ENCODE measurements around the gene ZBTB20. TPM values are rescaled to one million over a fixed set of nuclear protein-coding genes. Genes with fewer than 3 reads are reported as not detected.

ZBTB20 gene
- polyA plus RNA-seq, 1 donor from 2014 or later = 4.8 TPM

GRCh38 chr3:114874522-114874971 is 272.5 kb downstream of the ZBTB20 start:
- no peaks in the 10 kb centered on the region for H3K9me3 ChIP-seq (ENCODE audit: low read length)
- H3K4me2 ChIP-seq (ENCODE audit: low read length) = no peak overlapping the region
- H3K4me3 ChIP-seq (ENCODE audit: low read length) = no peak overlapping the region
- H3K9ac ChIP-seq (ENCODE audit: low read length) = no peak overlapping the region
- no peak overlapping the region for H3K27ac ChIP-seq (ENCODE audit: low read length)
- H2AFZ ChIP-seq (ENCODE audit: low read depth, low read length) = no peak overlapping the region
- H3F3A ChIP-seq (ENCODE audit: insufficient read depth, low read length, poor library complexity, severe bottlenecking) = no peaks in the 10 kb centered on the region
- no peaks in the 10 kb centered on the region for H3K79me2 ChIP-seq (replicated peaks; ENCODE audit: insufficient read depth, low read length)
- H4K20me1 ChIP-seq (ENCODE audit: insufficient read depth) = no peaks in the 10 kb centered on the region
- H3K36me3 ChIP-seq (ENCODE audit: insufficient read depth, low read length) = no peaks in the 10 kb centered on the region
- no peaks in the 10 kb centered on the region for H3K27me3 ChIP-seq (ENCODE audit: insufficient read depth, low read depth, low read length)
- H3K9me2 ChIP-seq (ENCODE audit: insufficient read depth, low read length) = no peaks in the 10 kb centered on the region
- peak; percentile 36 for TF ChIP-seq POLR2AphosphoS5 (IDR thresholded peaks at IDR 0.05)
- TF ChIP-seq EP300 (conservative IDR thresholded peaks at IDR 0.05; ENCODE audit: poor library complexity, severe bottlenecking) = no peak

GRCh38 chr3:114873591-114873990 is 273.5 kb downstream of the ZBTB20 start:
- Histone ChIP-seq H4K20me1 (ENCODE audit: insufficient read depth) (no peaks in the 10 kb centered on the region), H3K36me3 (ENCODE audit: insufficient read depth, low read length) (no peaks in the 10 kb centered on the region), H3K9me2 (ENCODE audit: insufficient read depth, low read length) (no peaks in the 10 kb centered on the region), H3K9ac (ENCODE audit: low read length) (no peak overlapping the region), H3K27ac (ENCODE audit: low read length) (no peak overlapping the region), H3K4me2 (ENCODE audit: low read length) (no peak overlapping the region), H2AFZ (ENCODE audit: low read depth, low read length) (no peak overlapping the region), H3K79me2 (replicated peaks; ENCODE audit: insufficient read depth, low read length) (no peaks in the 10 kb centered on the region), H3F3A (ENCODE audit: insufficient read depth, low read length, poor library complexity, severe bottlenecking) (no peaks in the 10 kb centered on the region), H3K4me3 (ENCODE audit: low read length) (no peak overlapping the region), H3K27me3 (ENCODE audit: insufficient read depth, low read depth, low read length) (no peaks in the 10 kb centered on the region), H3K9me3 (ENCODE audit: low read length) (no peaks in the 10 kb centered on the region)
- no peak for TF ChIP-seq MXI1 (conservative IDR thresholded peaks at IDR 0.05; ENCODE audit: poor library complexity, severe bottlenecking)
- no peak for TF ChIP-seq CTCF (IDR thresholded peaks at IDR 0.05; ENCODE audit: poor library complexity, severe bottlenecking)

GRCh38 chr3:114872588-114872987 is 274.5 kb downstream of the ZBTB20 start:
- H4K20me1 ChIP-seq (ENCODE audit: insufficient read depth) = no peaks in the 10 kb centered on the region
- no peaks in the 10 kb centered on the region for H3K27me3 ChIP-seq (ENCODE audit: insufficient read depth, low read depth, low read length)
- TF ChIP-seq SMC3 (conservative IDR thresholded peaks at IDR 0.05; ENCODE audit: poor library complexity) (no peak), EP300 (conservative IDR thresholded peaks at IDR 0.05; ENCODE audit: poor library complexity, severe bottlenecking) (no peak), TAF1 (IDR thresholded peaks at IDR 0.05; ENCODE audit: low read depth) (no peak), POLR2AphosphoS5 (IDR thresholded peaks at IDR 0.05) (no peak), RAD21 (conservative IDR thresholded peaks at IDR 0.05) (no peak), MXI1 (conservative IDR thresholded peaks at IDR 0.05; ENCODE audit: poor library complexity, severe bottlenecking) (no peak), REST (IDR thresholded peaks at IDR 0.05; ENCODE audit: borderline replicate concordance) (no peak), EZH2 (IDR thresholded peaks at IDR 0.05; ENCODE audit: borderline replicate concordance, insufficient read depth, low read length, poor library complexity, severe bottlenecking) (no peak), CTCF (IDR thresholded peaks at IDR 0.05; ENCODE audit: poor library complexity, severe bottlenecking) (no peak)
- no peaks in the 10 kb centered on the region for H3K9me2 ChIP-seq (ENCODE audit: insufficient read depth, low read length)
- H3K9ac ChIP-seq (ENCODE audit: low read length) = no peak overlapping the region
- no peaks in the 10 kb centered on the region for H3K9me3 ChIP-seq (ENCODE audit: low read length)
- no peaks in the 10 kb centered on the region for H3K36me3 ChIP-seq (ENCODE audit: insufficient read depth, low read length)
- H2AFZ ChIP-seq (ENCODE audit: low read depth, low read length) = no peak overlapping the region
- no peak overlapping the region for H3K27ac ChIP-seq (ENCODE audit: low read length)
- no peaks in the 10 kb centered on the region for H3K79me2 ChIP-seq (replicated peaks; ENCODE audit: insufficient read depth, low read length)
- no peaks in the 10 kb centered on the region for H3F3A ChIP-seq (ENCODE audit: insufficient read depth, low read length, poor library complexity, severe bottlenecking)
- H3K4me2 ChIP-seq (ENCODE audit: low read length) = no peak overlapping the region
- no peak overlapping the region for H3K4me3 ChIP-seq (ENCODE audit: low read length)

Measured in neural cell (in vitro differentiated cells).